Measurements from ENCODE around the gene CENPA.

DNA sequence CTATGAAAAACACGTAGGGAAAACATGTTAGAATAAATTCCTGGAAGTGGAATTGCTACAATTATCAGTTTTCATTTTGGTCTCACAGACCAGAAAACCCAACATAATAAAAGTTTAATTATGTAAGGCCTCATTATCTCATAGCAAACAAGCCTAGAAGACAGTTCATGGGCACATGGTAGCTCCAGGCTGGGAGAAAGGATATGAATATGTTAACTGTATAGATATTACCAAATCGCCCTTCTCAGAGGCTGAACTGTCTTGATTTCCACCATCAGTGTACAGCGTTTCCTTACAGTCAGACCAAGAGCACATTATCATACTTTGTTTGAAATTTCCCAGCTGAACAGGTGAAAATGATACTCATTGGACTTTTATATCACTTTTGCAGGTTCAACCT is 38.9 kb upstream of the CENPA start:
- no peak for TF ChIP-seq LEF1 (IDR thresholded peaks at IDR 0.05; ENCODE audit: borderline replicate concordance)
- TF ChIP-seq, protein P1, sequence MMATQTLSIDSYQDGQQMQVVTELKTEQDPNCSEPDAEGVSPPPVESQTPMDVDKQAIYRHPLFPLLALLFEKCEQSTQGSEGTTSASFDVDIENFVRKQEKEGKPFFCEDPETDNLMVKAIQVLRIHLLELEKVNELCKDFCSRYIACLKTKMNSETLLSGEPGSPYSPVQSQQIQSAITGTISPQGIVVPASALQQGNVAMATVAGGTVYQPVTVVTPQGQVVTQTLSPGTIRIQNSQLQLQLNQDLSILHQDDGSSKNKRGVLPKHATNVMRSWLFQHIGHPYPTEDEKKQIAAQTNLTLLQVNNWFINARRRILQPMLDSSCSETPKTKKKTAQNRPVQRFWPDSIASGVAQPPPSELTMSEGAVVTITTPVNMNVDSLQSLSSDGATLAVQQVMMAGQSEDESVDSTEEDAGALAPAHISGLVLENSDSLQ (IDR thresholded peaks at IDR 0.05): no peak
- TF ChIP-seq BHLHE40 (IDR thresholded peaks at IDR 0.05; ENCODE audit: borderline replicate concordance): no peak
- TF ChIP-seq ELF4 (IDR thresholded peaks at IDR 0.05): no peak
- no peak for TF ChIP-seq SUZ12 (IDR thresholded peaks at IDR 0.05)
- no peak for TF ChIP-seq TARDBP (IDR thresholded peaks at IDR 0.05)
